NCI-H2171 treated with DMSO at 0.1 percent for 48 hours (cell line): ENCODE measurements around the gene COPB2.

Source experiments
- DNase-seq: peaks from one replicate; lab custom pipeline; 2025; lab: John Stamatoyannopoulos, UW

COPB2 gene

GRCh38 chr3:139307601-139308555 lies 81.6 kb downstream of the COPB2 start:
- no peak for DNase-seq
